ENCODE measurements around the gene SLC12A2. TPM values are rescaled to one million over a fixed set of nuclear protein-coding genes. Genes with fewer than 3 reads are reported as not detected.

The SLC12A2 gene
- total RNA-seq, 1 experiment from 2014 or later = 41.2 TPM

DNA sequence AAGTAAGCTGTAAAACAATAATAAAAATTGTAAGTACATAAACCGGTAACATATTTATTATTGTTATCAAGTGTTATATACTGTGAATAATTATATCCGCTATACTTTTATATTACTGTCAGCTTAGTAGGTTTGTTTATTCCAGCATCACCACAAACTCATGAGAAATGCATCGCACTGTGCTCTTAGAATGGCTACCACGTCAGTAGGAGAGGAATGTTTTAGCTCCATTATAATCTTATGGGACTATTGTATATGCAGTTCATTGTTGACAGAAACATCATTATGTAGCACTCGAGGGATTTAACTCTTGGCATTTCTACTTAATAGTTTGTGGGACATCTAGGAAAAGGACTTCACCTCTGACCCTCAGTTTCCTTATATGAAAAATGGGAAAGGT, 16.4 kb downstream of the SLC12A2 start:
- peaks cover 5 to 13% of the 10 kb centered on the region in 2 experiments; a peak in 1 of 4 replicates for H3K9me3 ChIP-seq (ENCODE audit: control insufficient read depth in 1 of 2, insufficient read depth in 1 of 2, low read depth in 1 of 2, low read length in 2 of 2)
- intact Hi-C loops (cut with micrococcal nuclease) = no loop called here
- H3K9ac ChIP-seq (ENCODE audit: low read length) = no peak overlapping the region
- no peaks in the 10 kb centered on the region for H3K27me3 ChIP-seq (ENCODE audit: insufficient read depth, low read length)
- H3K27ac ChIP-seq (ENCODE audit: low read depth, low read length) = no peak overlapping the region
- no TSS peak for BruUV-seq (replicated peaks)
- no peaks in the 10 kb centered on the region for H4K20me1 ChIP-seq (ENCODE audit: insufficient read depth)
- H3K4me1 ChIP-seq (ENCODE audit: control insufficient read depth in 1 of 2, insufficient read depth in 2 of 2, low read length in 2 of 2) = no peaks in the 10 kb centered on the region
- ChIA-PET CTCF (no interaction called here), RAD21 (ENCODE audit: low non-redundant PET in 1 of 2, low total read pairs in 2 of 2, uncharacterized antibody in 2 of 2, unreplicated experiment in 2 of 2) (no interaction called here), POLR2A (no interaction called here)
- H3K4me3 ChIP-seq (replicated peaks in 1 of 2; ENCODE audit: low read depth in 1 of 2, low read length in 2 of 2) = no peak overlapping the region
- H3K79me2 ChIP-seq (ENCODE audit: insufficient read depth, low read length) = peaks cover 92% of the 10 kb centered on the region
- H3K9me2 ChIP-seq (ENCODE audit: insufficient read depth) = no peaks in the 10 kb centered on the region
- DNase-seq (ENCODE audit: low read depth, low spot score) = no peak
- no peak overlapping the region for H2AFZ ChIP-seq (ENCODE audit: low read depth, low read length, poor library complexity, severe bottlenecking)
- ATAC-seq = no peak
- no peak for TF ChIP-seq JUND (IDR thresholded peaks at IDR 0.05)
- TF ChIP-seq, protein P1, sequence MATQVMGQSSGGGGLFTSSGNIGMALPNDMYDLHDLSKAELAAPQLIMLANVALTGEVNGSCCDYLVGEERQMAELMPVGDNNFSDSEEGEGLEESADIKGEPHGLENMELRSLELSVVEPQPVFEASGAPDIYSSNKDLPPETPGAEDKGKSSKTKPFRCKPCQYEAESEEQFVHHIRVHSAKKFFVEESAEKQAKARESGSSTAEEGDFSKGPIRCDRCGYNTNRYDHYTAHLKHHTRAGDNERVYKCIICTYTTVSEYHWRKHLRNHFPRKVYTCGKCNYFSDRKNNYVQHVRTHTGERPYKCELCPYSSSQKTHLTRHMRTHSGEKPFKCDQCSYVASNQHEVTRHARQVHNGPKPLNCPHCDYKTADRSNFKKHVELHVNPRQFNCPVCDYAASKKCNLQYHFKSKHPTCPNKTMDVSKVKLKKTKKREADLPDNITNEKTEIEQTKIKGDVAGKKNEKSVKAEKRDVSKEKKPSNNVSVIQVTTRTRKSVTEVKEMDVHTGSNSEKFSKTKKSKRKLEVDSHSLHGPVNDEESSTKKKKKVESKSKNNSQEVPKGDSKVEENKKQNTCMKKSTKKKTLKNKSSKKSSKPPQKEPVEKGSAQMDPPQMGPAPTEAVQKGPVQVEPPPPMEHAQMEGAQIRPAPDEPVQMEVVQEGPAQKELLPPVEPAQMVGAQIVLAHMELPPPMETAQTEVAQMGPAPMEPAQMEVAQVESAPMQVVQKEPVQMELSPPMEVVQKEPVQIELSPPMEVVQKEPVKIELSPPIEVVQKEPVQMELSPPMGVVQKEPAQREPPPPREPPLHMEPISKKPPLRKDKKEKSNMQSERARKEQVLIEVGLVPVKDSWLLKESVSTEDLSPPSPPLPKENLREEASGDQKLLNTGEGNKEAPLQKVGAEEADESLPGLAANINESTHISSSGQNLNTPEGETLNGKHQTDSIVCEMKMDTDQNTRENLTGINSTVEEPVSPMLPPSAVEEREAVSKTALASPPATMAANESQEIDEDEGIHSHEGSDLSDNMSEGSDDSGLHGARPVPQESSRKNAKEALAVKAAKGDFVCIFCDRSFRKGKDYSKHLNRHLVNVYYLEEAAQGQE (IDR thresholded peaks at IDR 0.05; ENCODE audit: low read depth) = no peak
- TF ChIP-seq, protein P2, sequence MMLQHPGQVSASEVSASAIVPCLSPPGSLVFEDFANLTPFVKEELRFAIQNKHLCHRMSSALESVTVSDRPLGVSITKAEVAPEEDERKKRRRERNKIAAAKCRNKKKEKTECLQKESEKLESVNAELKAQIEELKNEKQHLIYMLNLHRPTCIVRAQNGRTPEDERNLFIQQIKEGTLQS (IDR thresholded peaks at IDR 0.05) = no peak
- no peak for TF ChIP-seq RAD21 (IDR thresholded peaks at IDR 0.05; ENCODE audit: low read depth)
- no peak for TF ChIP-seq FOSL1 (IDR thresholded peaks at IDR 0.05; ENCODE audit: low read depth)
- no peak for TF ChIP-seq EZH2 (IDR thresholded peaks at IDR 0.05)
- TF ChIP-seq TCF7L2 (IDR thresholded peaks at IDR 0.05; ENCODE audit: borderline replicate concordance, extremely low read depth, insufficient read depth, insufficient read length) = no peak
- no peak for TF ChIP-seq ZFX (IDR thresholded peaks at IDR 0.05)
- no peak for TF ChIP-seq EGR1 (IDR thresholded peaks at IDR 0.05; ENCODE audit: low read depth)
- TF ChIP-seq, protein P3, sequence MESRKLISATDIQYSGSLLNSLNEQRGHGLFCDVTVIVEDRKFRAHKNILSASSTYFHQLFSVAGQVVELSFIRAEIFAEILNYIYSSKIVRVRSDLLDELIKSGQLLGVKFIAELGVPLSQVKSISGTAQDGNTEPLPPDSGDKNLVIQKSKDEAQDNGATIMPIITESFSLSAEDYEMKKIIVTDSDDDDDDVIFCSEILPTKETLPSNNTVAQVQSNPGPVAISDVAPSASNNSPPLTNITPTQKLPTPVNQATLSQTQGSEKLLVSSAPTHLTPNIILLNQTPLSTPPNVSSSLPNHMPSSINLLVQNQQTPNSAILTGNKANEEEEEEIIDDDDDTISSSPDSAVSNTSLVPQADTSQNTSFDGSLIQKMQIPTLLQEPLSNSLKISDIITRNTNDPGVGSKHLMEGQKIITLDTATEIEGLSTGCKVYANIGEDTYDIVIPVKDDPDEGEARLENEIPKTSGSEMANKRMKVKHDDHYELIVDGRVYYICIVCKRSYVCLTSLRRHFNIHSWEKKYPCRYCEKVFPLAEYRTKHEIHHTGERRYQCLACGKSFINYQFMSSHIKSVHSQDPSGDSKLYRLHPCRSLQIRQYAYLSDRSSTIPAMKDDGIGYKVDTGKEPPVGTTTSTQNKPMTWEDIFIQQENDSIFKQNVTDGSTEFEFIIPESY (IDR thresholded peaks at IDR 0.05; ENCODE audit: extremely low read depth, insufficient replicate concordance, low read length) = no peak
- TF ChIP-seq POLR2A (IDR thresholded peaks at IDR 0.05; ENCODE audit: borderline replicate concordance, extremely low read depth, insufficient read depth, insufficient read length) = no peak
- no peak for TF ChIP-seq SP1 (IDR thresholded peaks at IDR 0.05; ENCODE audit: low read depth)
- TF ChIP-seq POLR2AphosphoS5 (IDR thresholded peaks at IDR 0.05; ENCODE audit: low read depth, low read length) = no peak
- no peak for TF ChIP-seq ZNF274 (IDR thresholded peaks at IDR 0.05; ENCODE audit: low read depth, low read length)
- no peak for TF ChIP-seq EZH2phosphoT487 (IDR thresholded peaks at IDR 0.05; ENCODE audit: borderline replicate concordance)
- TF ChIP-seq CBX3 (IDR thresholded peaks at IDR 0.05; ENCODE audit: low read depth) = no peak
- TF ChIP-seq CEBPB (IDR thresholded peaks at IDR 0.05; ENCODE audit: low read depth) = no peak
- no peak for TF ChIP-seq SRF (IDR thresholded peaks at IDR 0.05; ENCODE audit: low read depth)
- TF ChIP-seq ELF1 (IDR thresholded peaks at IDR 0.05; ENCODE audit: borderline replicate concordance, low read depth) = no peak
- no peak overlapping the region for H3K4me2 ChIP-seq (ENCODE audit: low read length)
- peaks cover 0 to 12% of the 10 kb centered on the region in 2 experiments; a peak in 2 of 4 replicates for H3K36me3 ChIP-seq (ENCODE audit: control insufficient read depth in 1 of 2, insufficient read depth in 2 of 2, low read length in 2 of 2)

All from HCT116 (cell line).